Right forelimb (tissue), 1 donor: ENCODE data around the gene CBX7.

Experiments used
- DNase-seq: peaks from one replicate; pipeline ENCODE4 v3.0.0-alpha.2; 2018

CBX7 gene

GRCh38 chr22:39146256-39147101, 6.0 kb downstream of the CBX7 start:
- peak; percentile 9 for DNase-seq

- DNase-seq, result peak; percentile 49
Measured at GRCh38 chr22:39144101-39144767, 8.2 kb downstream of the CBX7 start.

- no peak for DNase-seq
Measured at GRCh38 chr22:39142088-39142680, 10.3 kb downstream of the CBX7 start.

GRCh38 chr22:39139933-39140332, 12.5 kb downstream of the CBX7 start:
- no peak for DNase-seq

GRCh38 chr22:39138357-39138997, 14.0 kb downstream of the CBX7 start:
- DNase-seq, result no peak

- DNase-seq, result no peak
Measured at GRCh38 chr22:39136317-39136716, 16.2 kb downstream of the CBX7 start.

- DNase-seq, result peak; percentile 69
Measured at GRCh38 chr22:39135092-39135896, 17.2 kb downstream of the CBX7 start.

- DNase-seq, result no peak
Measured at GRCh38 chr22:39134366-39135091, 18.0 kb downstream of the CBX7 start.

- no peak for DNase-seq
Measured at GRCh38 chr22:39133871-39134270, 18.6 kb downstream of the CBX7 start.

- DNase-seq, result no peak
Measured at GRCh38 chr22:39132871-39133524, 19.5 kb downstream of the CBX7 start.

- DNase-seq, result no peak
Measured at GRCh38 chr22:39132281-39132680, 20.2 kb downstream of the CBX7 start.

GRCh38 chr22:39130892-39131855, 21.3 kb downstream of the CBX7 start:
- DNase-seq, result no peak

GRCh38 chr22:39130152-39130704, 22.3 kb downstream of the CBX7 start:
- DNase-seq, result no peak

- DNase-seq, result no peak
Measured at GRCh38 chr22:39129746-39130145, 22.7 kb downstream of the CBX7 start.

- DNase-seq, result no peak
Measured at GRCh38 chr22:39129081-39129480, 23.4 kb downstream of the CBX7 start.

- DNase-seq, result no peak
Measured at GRCh38 chr22:39128508-39128907, 24.0 kb downstream of the CBX7 start.

- DNase-seq, result no peak
Measured at GRCh38 chr22:39125622-39126021, 26.9 kb downstream of the CBX7 start.

- DNase-seq, result no peak
Measured at GRCh38 chr22:39123751-39124581, 28.5 kb downstream of the CBX7 start.
